CD4-positive, alpha-beta T cell treated with Interleukin-17A for 4 hours (primary cell): ENCODE measurements around the gene DACH2.

Experiments used
- DNase-seq: peaks from one replicate; pipeline ENCODE4 v3.0.0-alpha.2; 2020; ENCODE audit warnings: mixed read lengths

The DACH2 gene

DNA sequence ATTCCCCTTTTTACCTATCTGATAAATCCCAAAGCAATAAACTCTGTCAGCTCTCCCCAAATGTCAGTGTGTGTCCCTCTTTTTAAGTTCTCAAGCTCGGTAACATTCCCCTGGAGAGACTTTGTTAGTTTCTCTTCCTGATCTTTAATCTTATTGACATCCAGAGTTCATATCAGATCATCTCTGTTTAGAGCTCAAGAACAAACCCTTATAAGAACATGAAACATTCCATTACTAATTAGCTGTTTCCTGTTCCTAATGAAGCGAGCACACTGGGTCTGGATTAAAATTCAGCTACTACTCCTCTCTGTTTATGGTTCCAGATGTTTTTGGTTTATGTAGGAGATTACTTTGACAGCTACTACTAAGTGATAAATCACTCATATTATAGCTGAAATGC, 681.5 kb downstream of the DACH2 start:
- DNase-seq, result no peak

DNA sequence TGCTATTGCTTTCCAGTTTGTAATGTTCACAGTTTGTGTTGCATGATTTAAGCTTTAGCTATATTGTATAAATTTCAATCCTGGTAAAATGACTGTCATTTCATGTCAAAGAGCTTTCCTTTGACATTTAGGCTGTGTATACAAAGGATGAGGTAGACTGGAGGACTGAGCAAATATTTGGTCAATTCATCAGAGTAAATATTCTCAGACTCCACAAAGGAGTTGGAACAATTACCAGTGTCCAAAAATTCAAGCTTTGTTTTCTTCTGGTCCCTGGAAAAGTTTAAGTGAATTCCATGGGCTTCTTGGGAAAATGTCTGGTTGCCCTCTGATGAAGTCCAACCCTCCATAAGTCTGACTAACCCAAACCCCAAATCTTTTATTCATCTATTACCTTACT, 682.4 kb downstream of the DACH2 start:
- no peak for DNase-seq

DNA sequence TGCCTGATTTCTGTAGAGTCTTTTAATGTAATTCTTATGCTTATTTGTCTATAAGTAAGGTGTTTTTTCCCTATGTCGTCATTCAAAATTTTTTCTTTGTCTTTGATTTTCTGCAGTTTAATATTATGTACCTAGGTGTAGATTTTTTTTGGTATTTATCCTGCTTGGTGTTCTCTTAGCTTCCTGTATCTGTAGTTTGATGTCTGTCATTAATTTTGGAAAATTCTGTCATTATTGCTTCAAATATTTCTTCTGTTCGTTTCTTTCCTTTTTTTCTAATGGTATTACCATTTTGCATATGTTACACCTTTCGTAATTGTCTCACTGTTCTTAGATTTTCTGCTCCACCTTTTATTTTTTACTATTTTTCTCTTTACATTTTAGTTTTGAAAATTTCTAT, 696.9 kb downstream of the DACH2 start:
- no peak for DNase-seq
